DMS 273 (cell line): ENCODE results near the gene DNAH3.
"Not testable (repeated sequence)": the region's sequence is repeated elsewhere in the genome, so short reads cannot be mapped to it uniquely, and the experiment has no call there.

ENCODE experiments used
- DNase-seq: peaks from one replicate; lab custom pipeline; 2025; ENCODE audit not compliant: unreplicated experiment; lab: John Stamatoyannopoulos, UW

DNAH3 gene

DNA sequence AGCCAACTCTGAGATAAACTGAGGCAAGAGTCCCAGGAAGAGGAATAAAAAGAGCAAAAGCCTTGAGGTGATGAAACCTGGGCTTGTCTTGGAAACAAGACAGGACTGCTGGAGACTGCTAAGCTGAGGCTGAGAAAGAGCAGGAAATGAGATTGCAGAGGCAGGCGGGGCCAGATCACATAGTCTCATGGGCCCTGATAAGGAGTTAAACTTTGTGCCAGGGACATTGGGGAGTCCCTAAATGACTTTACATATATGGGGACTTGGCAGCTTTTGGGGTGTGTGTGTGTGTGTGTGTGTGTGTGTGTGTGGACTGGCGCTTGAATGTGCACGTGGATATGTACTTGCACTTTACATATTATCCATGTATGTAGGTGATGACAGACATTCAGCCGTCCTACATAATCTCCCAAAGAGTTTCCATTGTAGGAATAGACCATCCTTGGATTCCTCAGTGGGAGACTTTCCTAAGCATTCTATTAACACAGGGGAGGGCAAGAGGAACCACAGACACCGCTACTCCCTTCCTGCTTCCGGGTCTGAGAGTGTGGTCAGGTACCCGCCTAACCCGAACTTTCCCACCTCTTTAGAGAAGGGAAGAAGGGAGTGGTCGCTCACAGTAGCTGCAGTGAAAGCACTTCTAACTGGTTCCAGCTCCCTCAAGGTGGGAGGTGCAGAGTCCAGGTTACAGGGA lies 127.0 kb downstream of the DNAH3 start:
- no peak for DNase-seq

GRCh38 chr16:21021316-21021715 lies 129.3 kb downstream of the DNAH3 start:
- DNase-seq: no peak

- DNase-seq: no peak
These were observed 140.8 kb downstream of the DNAH3 start for GRCh38 chr16:21009815-21010214.

DNA sequence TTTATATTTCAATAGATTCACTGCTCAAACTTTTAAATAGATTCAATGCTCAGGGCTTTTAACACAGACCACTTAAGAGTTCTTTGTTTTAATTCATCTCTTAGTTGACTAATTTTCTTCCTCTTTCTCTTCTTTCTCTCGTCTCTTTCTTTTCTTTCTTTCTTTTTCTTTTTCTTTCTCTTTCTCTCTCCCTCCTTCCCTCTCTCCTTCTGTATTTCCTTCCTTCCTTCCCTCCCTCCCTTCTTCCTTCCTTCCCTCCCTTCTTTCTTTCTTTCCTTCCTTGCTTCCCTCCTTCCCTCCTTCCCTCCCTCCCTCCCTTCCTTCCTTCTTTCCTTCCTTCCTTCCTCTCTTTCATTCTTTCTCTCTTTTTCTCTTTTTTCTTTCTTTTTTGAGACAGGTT lies 145.6 kb downstream of the DNAH3 start:
- DNase-seq: no peak

GRCh38 chr16:21001262-21001661 lies 149.4 kb downstream of the DNAH3 start:
- peak; percentile 50 for DNase-seq

- no peak for DNase-seq
These were observed 153.5 kb downstream of the DNAH3 start for GRCh38 chr16:20997147-20997546.

DNA sequence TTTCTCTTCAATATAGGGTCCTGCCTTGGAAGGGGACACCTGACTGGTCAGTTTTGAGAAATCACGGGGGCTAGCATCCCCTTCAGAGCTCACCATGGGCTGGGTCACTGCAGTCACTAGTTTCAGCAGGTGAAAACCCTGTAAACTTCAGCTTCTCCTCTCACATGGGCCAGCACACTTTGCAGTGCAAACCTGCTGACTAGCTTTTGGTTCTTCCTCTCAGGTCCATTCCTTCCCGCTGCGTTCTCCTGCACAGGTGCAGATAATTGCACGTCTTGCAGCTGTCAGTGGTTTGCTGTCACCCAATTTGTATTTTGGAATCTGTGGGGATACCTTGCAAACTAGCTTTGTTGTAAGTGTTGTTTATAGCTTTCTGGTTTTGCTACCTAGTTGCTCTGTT lies 154.9 kb downstream of the DNAH3 start:
- DNase-seq: no peak

DNA sequence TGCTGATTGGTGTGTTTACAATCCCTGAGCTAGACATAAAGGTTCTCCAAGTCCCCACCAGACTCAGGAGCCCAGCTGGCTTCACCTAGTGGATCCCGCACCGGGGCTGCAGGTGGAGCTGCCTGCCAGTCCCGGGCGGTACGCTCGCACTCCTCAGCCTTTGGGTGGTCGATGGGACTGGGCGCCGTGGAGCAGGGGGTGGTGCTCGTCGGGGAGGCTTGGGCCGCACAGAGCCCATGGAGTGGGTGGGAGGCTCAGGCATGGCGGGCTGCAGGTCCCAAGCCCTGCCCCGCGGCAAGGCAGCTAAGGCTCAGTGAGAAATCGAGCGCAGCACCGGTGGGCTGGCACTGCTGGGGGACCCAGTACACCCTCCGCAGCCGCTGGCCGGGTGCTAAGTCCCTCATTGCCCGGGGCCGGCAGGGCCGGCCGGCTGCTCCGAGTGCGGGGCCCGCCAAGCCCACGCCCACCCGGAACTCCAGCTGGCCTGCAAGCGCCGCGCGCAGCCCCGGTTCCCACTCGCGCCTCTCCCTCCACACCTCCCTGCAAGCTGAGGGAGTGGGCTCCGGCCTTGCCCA lies 161.1 kb downstream of the DNAH3 start:
- DNase-seq: not testable (repeated sequence)

- no peak for DNase-seq
These were observed 163.6 kb downstream of the DNAH3 start for GRCh38 chr16:20987049-20987448.

- no peak for DNase-seq
These were observed 166.6 kb downstream of the DNAH3 start for GRCh38 chr16:20984019-20984418.

- no peak for DNase-seq
These were observed 174.1 kb downstream of the DNAH3 start for GRCh38 chr16:20976576-20976975.

DNA sequence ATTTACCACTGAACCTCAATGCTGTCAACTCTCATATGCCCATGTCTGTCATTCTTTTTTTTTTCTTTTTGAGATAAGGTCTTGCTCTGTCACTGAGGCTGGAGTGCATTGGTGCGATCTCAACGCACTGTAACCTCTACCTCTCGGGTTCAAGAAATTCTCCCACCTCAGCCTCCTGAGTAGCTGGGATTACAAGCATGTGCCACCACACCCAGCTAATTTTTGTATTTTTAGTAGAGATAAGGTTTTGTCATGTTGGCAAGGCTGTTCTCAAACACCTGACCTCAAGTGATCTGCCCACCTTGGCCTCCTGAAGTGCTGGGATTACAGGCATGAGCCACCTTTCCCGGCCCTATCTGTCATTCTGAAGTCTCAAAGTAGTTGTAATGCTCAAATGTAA lies 177.4 kb downstream of the DNAH3 start:
- not testable (repeated sequence) for DNase-seq

GRCh38 chr16:20971401-20971800 lies 179.2 kb downstream of the DNAH3 start:
- no peak for DNase-seq

GRCh38 chr16:20969386-20969785 lies 181.3 kb downstream of the DNAH3 start:
- DNase-seq: no peak

DNA sequence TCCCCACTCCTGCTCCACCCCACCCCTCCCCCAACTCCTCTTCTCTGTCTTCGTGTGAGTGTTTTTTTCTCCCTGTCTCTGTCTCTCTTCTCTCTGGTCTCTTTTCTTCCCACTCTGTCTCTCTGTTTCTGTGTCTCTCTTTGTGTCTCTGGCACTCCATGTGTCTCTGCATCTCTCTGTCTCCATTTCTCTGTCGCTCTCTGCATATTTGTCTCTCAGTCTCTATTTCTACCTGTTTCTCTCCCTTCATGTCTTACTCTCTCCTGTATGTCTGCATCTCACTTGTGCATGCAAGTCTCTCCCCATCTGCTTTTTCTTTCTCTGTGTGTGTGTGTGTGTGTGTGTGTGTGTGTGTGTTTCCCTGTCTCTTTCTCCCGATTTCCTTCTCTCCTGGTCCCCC lies 181.9 kb downstream of the DNAH3 start:
- no peak for DNase-seq

- DNase-seq: no peak
These were observed 189.7 kb downstream of the DNAH3 start for GRCh38 chr16:20960899-20961298.

GRCh38 chr16:20957153-20957552 lies 193.5 kb downstream of the DNAH3 start:
- no peak for DNase-seq

GRCh38 chr16:20956319-20956718 lies 194.3 kb downstream of the DNAH3 start:
- DNase-seq: no peak

GRCh38 chr16:20954574-20954973 lies 196.1 kb downstream of the DNAH3 start:
- DNase-seq: no peak

GRCh38 chr16:20952139-20952920 lies 198.3 kb downstream of the DNAH3 start:
- DNase-seq: no peak

DNA sequence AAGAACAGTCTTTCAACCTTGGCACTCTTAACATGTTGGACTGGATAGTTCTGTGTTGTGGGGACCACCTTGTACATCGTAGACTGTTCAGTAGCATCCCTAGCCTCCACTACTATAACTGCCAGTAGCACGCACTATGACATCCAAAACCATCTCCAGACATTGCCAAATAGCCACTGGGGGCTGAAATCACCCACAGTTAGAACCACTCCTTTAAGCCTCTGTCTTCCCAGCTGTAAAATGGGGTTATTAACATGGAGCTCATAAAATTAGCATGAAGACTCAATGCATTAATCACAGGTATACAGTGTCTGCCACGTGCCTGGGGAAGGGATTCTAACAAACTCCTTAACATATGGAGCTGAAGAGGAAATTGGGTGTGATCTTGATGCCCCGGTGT lies 200.4 kb downstream of the DNAH3 start:
- no peak for DNase-seq

DNA sequence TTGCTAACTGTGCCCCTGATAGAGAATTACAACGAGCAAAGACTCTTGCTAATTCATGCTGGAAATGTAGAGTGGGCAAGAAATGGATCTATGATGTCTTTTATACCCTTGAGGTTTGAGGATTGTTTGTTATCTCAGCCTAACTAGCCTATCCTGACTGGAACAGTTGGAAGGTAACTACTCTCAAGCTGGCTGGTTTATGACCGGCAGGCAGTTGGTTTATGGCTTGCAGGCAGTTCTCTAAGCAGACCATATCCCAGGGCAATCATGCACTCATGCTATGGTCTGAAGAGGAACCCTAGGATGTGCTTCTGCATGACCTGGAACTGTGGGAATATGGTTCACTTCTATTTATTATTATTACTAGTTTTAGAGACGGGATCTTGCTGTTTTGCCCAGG lies 201.0 kb downstream of the DNAH3 start:
- DNase-seq: no peak
